ENCODE data around the gene HLA-DQB2. TPM values are rescaled to one million over a fixed set of nuclear protein-coding genes. Genes with fewer than 3 reads are reported as not detected.

HLA-DQB2 gene
- total RNA-seq, 1 experiment from 2014 or later: not detected

- intact Hi-C loops (cut with micrococcal nuclease): no loop called here
- ATAC-seq (no peak), DNase-seq (no peak)
- H3F3A ChIP-seq (ENCODE audit: low read length, unreplicated experiment): no peaks in the 10 kb centered on the region
- H3K9me3 ChIP-seq (ENCODE audit: low read length): no peaks in the 10 kb centered on the region
- BruUV-seq (replicated peaks): no TSS peak
- no peaks in the 10 kb centered on the region for H3K9me2 ChIP-seq (replicated peaks; ENCODE audit: low read length)
- H4K20me1 ChIP-seq (ENCODE audit: low read length): no peaks in the 10 kb centered on the region
- H3K79me2 ChIP-seq (ENCODE audit: low read length): no peaks in the 10 kb centered on the region
- H3K36me3 ChIP-seq (ENCODE audit: low read depth, low read length): no peaks in the 10 kb centered on the region
- ChIA-PET POLR2A (ENCODE audit: unreplicated experiment) (no interaction called here), CTCF (no interaction called here)
- H2AFZ ChIP-seq (ENCODE audit: low read length): no peak overlapping the region
- H3K4me2 ChIP-seq (ENCODE audit: low read length): no peak overlapping the region
- TF ChIP-seq EZH2 (IDR thresholded peaks at IDR 0.05; ENCODE audit: low read length, unreplicated experiment): no peak
- no peak for TF ChIP-seq EZH2phosphoT487 (IDR thresholded peaks at IDR 0.05; ENCODE audit: borderline replicate concordance, low read length)
- TF ChIP-seq CTCF (conservative IDR thresholded peaks at IDR 0.05; ENCODE audit: low read depth, low read length): no peak
- no peaks in the 10 kb centered on the region for H3K4me1 ChIP-seq (ENCODE audit: insufficient read depth, low read length)
- H3K27ac ChIP-seq (ENCODE audit: low read length): no peak overlapping the region
- H3K27me3 ChIP-seq (ENCODE audit: low read length): peaks cover 76% of the 10 kb centered on the region
- no peak overlapping the region for H3K4me3 ChIP-seq (ENCODE audit: low read length)
- no peak overlapping the region for H3K9ac ChIP-seq (ENCODE audit: low read length)
These were observed 9.3 kb upstream of the HLA-DQB2 start for GRCh38 chr6:32772656-32773055.

- no peak for ATAC-seq
- ChIA-PET POLR2A (ENCODE audit: unreplicated experiment) (no interaction called here), CTCF (no interaction called here)
- Histone ChIP-seq H3K4me1 (ENCODE audit: insufficient read depth, low read length) (no peaks in the 10 kb centered on the region), H3K79me2 (ENCODE audit: low read length) (no peaks in the 10 kb centered on the region), H3K27ac (ENCODE audit: low read length) (no peak overlapping the region), H4K20me1 (ENCODE audit: low read length) (no peaks in the 10 kb centered on the region), H3K4me3 (ENCODE audit: low read length) (no peak overlapping the region), H3K9me2 (replicated peaks; ENCODE audit: low read length) (no peaks in the 10 kb centered on the region), H3F3A (ENCODE audit: low read length, unreplicated experiment) (no peaks in the 10 kb centered on the region), H3K27me3 (ENCODE audit: low read length) (peaks cover 70% of the 10 kb centered on the region), H3K4me2 (ENCODE audit: low read length) (no peak overlapping the region), H2AFZ (ENCODE audit: low read length) (no peak overlapping the region), H3K36me3 (ENCODE audit: low read depth, low read length) (no peaks in the 10 kb centered on the region), H3K9ac (ENCODE audit: low read length) (no peak overlapping the region), H3K9me3 (ENCODE audit: low read length) (no peaks in the 10 kb centered on the region)
- DNase-seq: no peak
- TF ChIP-seq EZH2 (IDR thresholded peaks at IDR 0.05; ENCODE audit: low read length, unreplicated experiment) (no peak), EZH2phosphoT487 (IDR thresholded peaks at IDR 0.05; ENCODE audit: borderline replicate concordance, low read length) (no peak), CTCF (conservative IDR thresholded peaks at IDR 0.05; ENCODE audit: low read depth, low read length) (no peak)
- intact Hi-C loops (cut with micrococcal nuclease): loop anchor here (10.0 kb wide), 1 partner anchor 99 kb away; the partner anchor contains the start of gene HLA-DQB1
- no TSS peak for BruUV-seq (replicated peaks)
These were observed 716 bp upstream of the HLA-DQB2 start for GRCh38 chr6:32764048-32764447.

- Histone ChIP-seq H3K36me3 (ENCODE audit: low read depth, low read length) (no peaks in the 10 kb centered on the region), H3K9me2 (replicated peaks; ENCODE audit: low read length) (no peaks in the 10 kb centered on the region), H3K4me2 (ENCODE audit: low read length) (no peak overlapping the region), H3K27ac (ENCODE audit: low read length) (no peak overlapping the region), H3F3A (ENCODE audit: low read length, unreplicated experiment) (no peaks in the 10 kb centered on the region), H3K27me3 (ENCODE audit: low read length) (peaks cover 70% of the 10 kb centered on the region), H3K9ac (ENCODE audit: low read length) (no peak overlapping the region), H3K4me3 (ENCODE audit: low read length) (no peak overlapping the region), H4K20me1 (ENCODE audit: low read length) (no peaks in the 10 kb centered on the region), H3K79me2 (ENCODE audit: low read length) (no peaks in the 10 kb centered on the region), H3K9me3 (ENCODE audit: low read length) (no peaks in the 10 kb centered on the region), H2AFZ (ENCODE audit: low read length) (no peak overlapping the region), H3K4me1 (ENCODE audit: insufficient read depth, low read length) (no peaks in the 10 kb centered on the region)
- DNase-seq (no peak), ATAC-seq (no peak)
- no TSS peak for BruUV-seq (replicated peaks)
- intact Hi-C loops (cut with micrococcal nuclease): loop anchor here (10.0 kb wide), 1 partner anchor 97 kb away; the partner anchor contains the start of gene HLA-DQB1
- TF ChIP-seq EZH2 (IDR thresholded peaks at IDR 0.05; ENCODE audit: low read length, unreplicated experiment) (no peak), CTCF (conservative IDR thresholded peaks at IDR 0.05; ENCODE audit: low read depth, low read length) (no peak), EZH2phosphoT487 (IDR thresholded peaks at IDR 0.05; ENCODE audit: borderline replicate concordance, low read length) (no peak)
- POLR2A ChIA-PET (ENCODE audit: unreplicated experiment): no interaction called here
- CTCF ChIA-PET: no interaction called here
These were observed 1.8 kb downstream of the HLA-DQB2 start for GRCh38 chr6:32761548-32761947.

All from PC-3 (cell line).